ENCODE data around the gene CD52. TPM values are rescaled to one million over a fixed set of nuclear protein-coding genes. Genes with fewer than 3 reads are reported as not detected.
"Not testable (repeated sequence)": the region's sequence is repeated elsewhere in the genome, so short reads cannot be mapped to it uniquely, and the experiment has no call there.

CD52 gene
- total RNA-seq, 1 donor from 2014 or later = 2.8 TPM

- H3K4me3 Mint-ChIP-seq (ENCODE audit: unreplicated experiment) = no peak overlapping the region
- no peaks in the 10 kb centered on the region for H3K9me3 Mint-ChIP-seq (ENCODE audit: unreplicated experiment)
- H3K36me3 Mint-ChIP-seq (ENCODE audit: unreplicated experiment) = no peaks in the 10 kb centered on the region
- no peak for TF ChIP-seq CTCF (IDR thresholded peaks at IDR 0.05; ENCODE audit: partially characterized antibody, unreplicated experiment)
- peaks cover 7% of the 10 kb centered on the region for H3K4me1 Mint-ChIP-seq (ENCODE audit: low read depth, unreplicated experiment)
- no peak overlapping the region for H3K27ac Mint-ChIP-seq (ENCODE audit: unreplicated experiment)
- H3K27me3 Mint-ChIP-seq (ENCODE audit: unreplicated experiment) = peaks cover 7% of the 10 kb centered on the region
- no peak for DNase-seq
Observed at GRCh38 chr1:26324550-26324949, 6.8 kb downstream of the CD52 start.

- H3K27me3 Mint-ChIP-seq (ENCODE audit: unreplicated experiment) = peaks cover 5% of the 10 kb centered on the region
- no peaks in the 10 kb centered on the region for H3K36me3 Mint-ChIP-seq (ENCODE audit: unreplicated experiment)
- TF ChIP-seq CTCF (IDR thresholded peaks at IDR 0.05; ENCODE audit: partially characterized antibody, unreplicated experiment) = no peak
- no peak for DNase-seq
- no peaks in the 10 kb centered on the region for H3K9me3 Mint-ChIP-seq (ENCODE audit: unreplicated experiment)
- no peak overlapping the region for H3K27ac Mint-ChIP-seq (ENCODE audit: unreplicated experiment)
- H3K4me3 Mint-ChIP-seq (ENCODE audit: unreplicated experiment) = no peak overlapping the region
- H3K4me1 Mint-ChIP-seq (ENCODE audit: low read depth, unreplicated experiment) = no peaks in the 10 kb centered on the region
Observed at GRCh38 chr1:26327956-26328362, 10.2 kb downstream of the CD52 start.

GRCh38 chr1:26328597-26328996, 10.8 kb downstream of the CD52 start:
- no peaks in the 10 kb centered on the region for H3K9me3 Mint-ChIP-seq (ENCODE audit: unreplicated experiment)
- H3K4me3 Mint-ChIP-seq (ENCODE audit: unreplicated experiment) = no peak overlapping the region
- H3K36me3 Mint-ChIP-seq (ENCODE audit: unreplicated experiment) = no peaks in the 10 kb centered on the region
- TF ChIP-seq CTCF (IDR thresholded peaks at IDR 0.05; ENCODE audit: partially characterized antibody, unreplicated experiment) = no peak
- no peak for DNase-seq
- no peaks in the 10 kb centered on the region for H3K4me1 Mint-ChIP-seq (ENCODE audit: low read depth, unreplicated experiment)
- H3K27me3 Mint-ChIP-seq (ENCODE audit: unreplicated experiment) = peaks cover 3% of the 10 kb centered on the region
- H3K27ac Mint-ChIP-seq (ENCODE audit: unreplicated experiment) = no peak overlapping the region

- not testable (repeated sequence) for H3K27ac Mint-ChIP-seq (ENCODE audit: unreplicated experiment); H3K27me3 Mint-ChIP-seq (ENCODE audit: unreplicated experiment); H3K36me3 Mint-ChIP-seq (ENCODE audit: unreplicated experiment); H3K4me1 Mint-ChIP-seq (ENCODE audit: low read depth, unreplicated experiment); H3K4me3 Mint-ChIP-seq (ENCODE audit: unreplicated experiment); H3K9me3 Mint-ChIP-seq (ENCODE audit: unreplicated experiment); DNase-seq
Observed at GRCh38 chr1:26329380-26329779, 11.6 kb downstream of the CD52 start.

DNA sequence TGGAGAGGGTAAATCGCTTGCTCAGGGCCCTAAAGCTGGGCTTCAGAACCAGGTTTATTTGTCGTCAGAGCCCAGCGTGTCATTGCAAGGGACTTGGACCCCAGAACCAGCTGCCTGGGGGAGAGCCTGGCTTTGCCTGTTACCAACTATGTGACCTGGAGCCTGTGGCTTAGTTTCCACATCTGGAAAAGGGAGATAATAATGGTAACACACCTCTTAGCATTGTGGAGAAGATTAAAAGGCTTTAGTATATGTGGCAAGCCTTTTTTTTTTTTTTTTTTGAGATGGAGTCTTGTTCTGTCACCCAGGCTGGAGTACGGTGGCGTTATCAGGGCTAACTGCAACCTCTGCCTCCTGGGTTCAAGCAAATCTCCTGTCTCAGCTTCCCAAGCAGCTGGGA, 12.5 kb downstream of the CD52 start:
- TF ChIP-seq CTCF (IDR thresholded peaks at IDR 0.05; ENCODE audit: partially characterized antibody, unreplicated experiment) = no peak
- no peaks in the 10 kb centered on the region for H3K4me1 Mint-ChIP-seq (ENCODE audit: low read depth, unreplicated experiment)
- H3K9me3 Mint-ChIP-seq (ENCODE audit: unreplicated experiment) = no peaks in the 10 kb centered on the region
- no peak for DNase-seq
- H3K27me3 Mint-ChIP-seq (ENCODE audit: unreplicated experiment) = peaks cover 1% of the 10 kb centered on the region
- no peak overlapping the region for H3K27ac Mint-ChIP-seq (ENCODE audit: unreplicated experiment)
- no peaks in the 10 kb centered on the region for H3K36me3 Mint-ChIP-seq (ENCODE audit: unreplicated experiment)
- no peak overlapping the region for H3K4me3 Mint-ChIP-seq (ENCODE audit: unreplicated experiment)

DNA sequence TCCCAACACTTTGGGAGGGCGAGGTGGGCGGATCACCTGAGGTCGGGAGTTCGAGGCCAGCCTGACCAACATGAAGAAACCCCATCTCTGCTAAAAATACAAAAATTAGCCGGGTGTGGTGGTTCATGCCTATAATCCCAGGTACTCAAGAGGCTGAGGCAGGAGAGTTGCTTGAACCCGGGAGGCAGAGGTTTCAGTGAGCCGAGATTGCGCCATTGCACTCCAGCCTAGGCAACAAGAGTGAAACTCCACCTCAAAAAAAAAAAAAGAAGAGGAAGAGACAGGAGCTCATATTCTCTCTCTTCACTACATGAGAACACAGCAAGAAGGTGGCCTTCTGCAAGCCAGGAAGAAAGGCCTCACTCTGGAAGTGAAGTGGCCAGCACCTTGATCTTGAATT, 15.6 kb downstream of the CD52 start:
- H3K4me1 Mint-ChIP-seq (ENCODE audit: low read depth, unreplicated experiment); H3K27ac Mint-ChIP-seq (ENCODE audit: unreplicated experiment); H3K27me3 Mint-ChIP-seq (ENCODE audit: unreplicated experiment); H3K9me3 Mint-ChIP-seq (ENCODE audit: unreplicated experiment); DNase-seq; H3K36me3 Mint-ChIP-seq (ENCODE audit: unreplicated experiment); H3K4me3 Mint-ChIP-seq (ENCODE audit: unreplicated experiment): not testable (repeated sequence)

All from glutamatergic neuron (in vitro differentiated cells).